Measurements from ENCODE around the gene LRIG2. TPM values are rescaled to one million over a fixed set of nuclear protein-coding genes. Genes with fewer than 3 reads are reported as not detected.

Gene LRIG2
- total RNA-seq, 1 donor from 2014 or later = 17.9 TPM

- Mint-ChIP-seq H3K27me3 (ENCODE audit: low read depth) (no peaks in the 10 kb centered on the region), H3K4me3 (no peak overlapping the region), H3K4me1 (no peaks in the 10 kb centered on the region), H3K36me3 (ENCODE audit: low read depth) (peaks cover 3% of the 10 kb centered on the region), H3K9me3 (no peaks in the 10 kb centered on the region), H3K27ac (ENCODE audit: unreplicated experiment) (no peak overlapping the region)
- no peak for DNase-seq (ENCODE audit: low read depth, low spot score)
- TF ChIP-seq, protein P1, sequence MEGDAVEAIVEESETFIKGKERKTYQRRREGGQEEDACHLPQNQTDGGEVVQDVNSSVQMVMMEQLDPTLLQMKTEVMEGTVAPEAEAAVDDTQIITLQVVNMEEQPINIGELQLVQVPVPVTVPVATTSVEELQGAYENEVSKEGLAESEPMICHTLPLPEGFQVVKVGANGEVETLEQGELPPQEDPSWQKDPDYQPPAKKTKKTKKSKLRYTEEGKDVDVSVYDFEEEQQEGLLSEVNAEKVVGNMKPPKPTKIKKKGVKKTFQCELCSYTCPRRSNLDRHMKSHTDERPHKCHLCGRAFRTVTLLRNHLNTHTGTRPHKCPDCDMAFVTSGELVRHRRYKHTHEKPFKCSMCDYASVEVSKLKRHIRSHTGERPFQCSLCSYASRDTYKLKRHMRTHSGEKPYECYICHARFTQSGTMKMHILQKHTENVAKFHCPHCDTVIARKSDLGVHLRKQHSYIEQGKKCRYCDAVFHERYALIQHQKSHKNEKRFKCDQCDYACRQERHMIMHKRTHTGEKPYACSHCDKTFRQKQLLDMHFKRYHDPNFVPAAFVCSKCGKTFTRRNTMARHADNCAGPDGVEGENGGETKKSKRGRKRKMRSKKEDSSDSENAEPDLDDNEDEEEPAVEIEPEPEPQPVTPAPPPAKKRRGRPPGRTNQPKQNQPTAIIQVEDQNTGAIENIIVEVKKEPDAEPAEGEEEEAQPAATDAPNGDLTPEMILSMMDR (conservative IDR thresholded peaks at IDR 0.05) = no peak
These were observed 21.5 kb downstream of the LRIG2 start for GRCh38 chr1:113094506-113094905.

DNA sequence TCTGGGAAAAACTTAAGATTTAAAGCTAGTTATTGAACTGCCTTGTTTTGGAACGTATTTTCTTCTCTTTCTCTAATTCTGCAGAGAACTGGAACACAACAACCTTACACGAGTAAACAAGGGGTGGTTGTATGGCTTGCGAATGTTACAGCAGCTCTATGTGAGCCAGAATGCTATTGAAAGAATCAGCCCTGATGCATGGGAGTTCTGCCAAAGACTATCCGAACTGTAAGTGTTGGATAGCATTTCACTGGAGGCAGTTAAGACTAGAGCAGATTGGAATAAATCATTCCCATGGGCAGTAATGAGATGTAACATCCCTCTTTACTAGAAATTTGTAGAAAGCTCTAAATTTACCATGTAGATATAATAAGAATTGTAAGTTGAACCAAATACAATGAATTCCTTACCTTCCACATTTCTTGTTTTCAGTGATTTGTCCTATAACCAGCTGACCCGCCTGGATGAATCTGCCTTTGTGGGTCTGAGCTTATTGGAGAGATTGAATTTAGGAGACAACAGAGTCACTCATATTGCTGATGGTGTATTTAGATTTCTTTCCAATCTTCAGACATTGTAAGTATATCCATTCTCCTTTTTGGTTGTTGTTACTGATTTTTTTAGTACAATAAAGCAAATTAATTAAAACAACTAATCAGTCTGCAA, 22.9 kb downstream of the LRIG2 start:
- H3K36me3 Mint-ChIP-seq (ENCODE audit: low read depth) = peaks cover 5% of the 10 kb centered on the region

GRCh38 chr1:113096493-113096892, 23.5 kb downstream of the LRIG2 start:
- no peak for DNase-seq (ENCODE audit: low read depth, low spot score)
- Mint-ChIP-seq H3K4me3 (no peak overlapping the region), H3K27ac (ENCODE audit: unreplicated experiment) (no peak overlapping the region), H3K36me3 (ENCODE audit: low read depth) (peaks cover 5% of the 10 kb centered on the region), H3K27me3 (ENCODE audit: low read depth) (no peaks in the 10 kb centered on the region), H3K4me1 (no peaks in the 10 kb centered on the region), H3K9me3 (no peaks in the 10 kb centered on the region)
- TF ChIP-seq, protein P1 (conservative IDR thresholded peaks at IDR 0.05) = no peak

More for the DNA sequence above, 22.9 kb downstream of the LRIG2 start:
- H3K9me3 Mint-ChIP-seq = no peaks in the 10 kb centered on the region
- H3K27ac Mint-ChIP-seq (ENCODE audit: unreplicated experiment) = no peak overlapping the region
- TF ChIP-seq, protein P1 (conservative IDR thresholded peaks at IDR 0.05) = no peak
- H3K4me3 Mint-ChIP-seq = no peak overlapping the region
- no peaks in the 10 kb centered on the region for H3K27me3 Mint-ChIP-seq (ENCODE audit: low read depth)
- H3K4me1 Mint-ChIP-seq = no peaks in the 10 kb centered on the region
- no peak for DNase-seq (ENCODE audit: low read depth, low spot score)

DNA sequence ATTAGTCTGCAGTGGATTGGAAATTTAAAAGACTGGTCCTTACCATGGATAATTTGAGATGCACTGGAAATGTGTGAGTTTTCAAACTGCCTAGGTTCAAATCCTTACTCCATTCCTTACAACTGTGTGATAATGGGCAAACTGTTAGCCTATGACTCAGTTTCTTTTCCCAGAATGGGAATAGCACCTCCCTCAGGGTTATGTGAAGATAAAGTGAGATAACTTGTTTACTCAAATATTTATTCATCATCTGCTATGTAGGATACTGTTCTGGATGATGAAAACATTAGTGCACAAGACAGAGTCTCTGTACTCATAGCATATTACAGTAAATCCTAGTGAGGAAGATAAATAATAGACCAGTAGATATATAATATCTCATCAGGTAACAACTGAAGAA, 28.6 kb downstream of the LRIG2 start:
- H3K9me3 Mint-ChIP-seq = no peaks in the 10 kb centered on the region
- DNase-seq (ENCODE audit: low read depth, low spot score) = no peak
- TF ChIP-seq, protein P1 (conservative IDR thresholded peaks at IDR 0.05) = no peak
- H3K4me3 Mint-ChIP-seq = no peak overlapping the region
- H3K27me3 Mint-ChIP-seq (ENCODE audit: low read depth) = no peaks in the 10 kb centered on the region
- H3K4me1 Mint-ChIP-seq = no peaks in the 10 kb centered on the region
- H3K36me3 Mint-ChIP-seq (ENCODE audit: low read depth) = peaks cover 14% of the 10 kb centered on the region
- no peak overlapping the region for H3K27ac Mint-ChIP-seq (ENCODE audit: unreplicated experiment)

DNA sequence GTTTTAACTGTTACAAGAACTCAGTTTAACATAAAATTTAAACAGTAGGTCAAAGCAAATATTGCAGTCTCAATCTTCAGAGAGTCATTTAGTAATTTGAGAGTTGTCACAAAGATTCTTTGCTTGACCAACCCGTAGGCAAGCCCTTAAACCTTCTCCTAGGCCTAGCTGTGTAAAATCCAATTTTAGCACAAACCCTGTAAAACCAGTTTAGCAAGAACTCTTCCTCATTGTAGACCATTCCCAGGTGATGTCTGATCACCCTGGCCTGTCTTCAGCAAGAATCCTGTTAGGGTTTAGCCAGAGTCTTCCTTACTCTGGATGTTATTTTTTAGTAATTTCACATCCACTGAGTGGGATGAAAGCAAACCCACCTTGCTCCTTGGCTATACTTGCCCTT, 30.1 kb downstream of the LRIG2 start:
- H3K9me3 Mint-ChIP-seq = no peaks in the 10 kb centered on the region
- TF ChIP-seq, protein P1 (conservative IDR thresholded peaks at IDR 0.05) = no peak
- DNase-seq (ENCODE audit: low read depth, low spot score) = no peak
- H3K36me3 Mint-ChIP-seq (ENCODE audit: low read depth) = peaks cover 16% of the 10 kb centered on the region
- no peak overlapping the region for H3K4me3 Mint-ChIP-seq
- no peaks in the 10 kb centered on the region for H3K4me1 Mint-ChIP-seq
- H3K27me3 Mint-ChIP-seq (ENCODE audit: low read depth) = no peaks in the 10 kb centered on the region
- H3K27ac Mint-ChIP-seq (ENCODE audit: unreplicated experiment) = peak overlapping the region; percentile 13
